HUES6 (cell line): Measurements from ENCODE around the gene C1orf141.
"Not testable (repeated sequence)": the region's sequence is repeated elsewhere in the genome, so short reads cannot be mapped to it uniquely, and the experiment has no call there.

Experiments
- H3K27ac ChIP-seq: 2 replicates; pipeline ENCODE4 v1.7.0; 2013; ENCODE audit warnings: low read depth, mild to moderate bottlenecking, low read length, inconsistent platforms
- H3K27me3 ChIP-seq: 2 replicates; pipeline ENCODE4 v1.6.1; 2013; ENCODE audit warnings: low read length; ENCODE audit not compliant: control insufficient read depth, insufficient read depth
- H3K36me3 ChIP-seq: 2 replicates; pipeline ENCODE4 v1.6.1; 2013; ENCODE audit warnings: low read length; ENCODE audit not compliant: control insufficient read depth, insufficient read depth
- H3K4me1 ChIP-seq: 2 replicates; pipeline ENCODE4 v1.6.1; 2013; ENCODE audit warnings: low read length; ENCODE audit not compliant: control insufficient read depth, insufficient read depth
- H3K4me3 ChIP-seq: 2 replicates; pipeline ENCODE4 v1.5.1; 2013; ENCODE audit warnings: low read depth, low read length
- H3K9ac ChIP-seq: one replicate; pipeline ENCODE4 v1.6.1; 2013; ENCODE audit warnings: mild to moderate bottlenecking, low read length
- H3K9me3 ChIP-seq: 2 replicates; pipeline ENCODE4 v1.6.1; 2013; ENCODE audit warnings: low read depth, low read length; ENCODE audit not compliant: control insufficient read depth, insufficient read depth

C1orf141 gene

DNA sequence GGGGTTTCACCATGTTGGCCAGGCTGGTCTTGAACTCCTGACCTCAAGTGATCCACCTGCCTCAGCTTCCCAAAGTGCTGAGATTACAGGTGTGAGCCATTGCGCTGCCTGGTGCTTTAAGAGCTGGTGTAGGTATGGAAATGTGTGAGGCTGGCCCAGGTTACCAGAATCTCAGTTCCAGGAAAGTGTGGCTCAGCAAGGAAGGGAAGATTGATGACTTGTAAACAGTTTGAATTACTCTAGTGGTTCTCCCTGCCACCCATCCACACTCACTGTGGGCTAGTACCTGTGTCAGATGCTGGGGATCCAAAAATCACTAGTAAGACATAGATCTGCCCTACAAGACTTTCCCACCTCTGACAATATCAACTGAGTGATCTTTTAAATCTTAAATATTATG, 46.3 kb downstream of the C1orf141 start:
- no peak overlapping the region for H3K9ac ChIP-seq
- H3K9me3 ChIP-seq: peaks cover 10% of the 10 kb centered on the region; the same call in 1 of the 2 replicates
- no peak overlapping the region for H3K4me3 ChIP-seq
- no peaks in the 10 kb centered on the region for H3K27me3 ChIP-seq
- no peaks in the 10 kb centered on the region for H3K4me1 ChIP-seq
- no peak overlapping the region for H3K27ac ChIP-seq
- H3K36me3 ChIP-seq: no peaks in the 10 kb centered on the region

DNA sequence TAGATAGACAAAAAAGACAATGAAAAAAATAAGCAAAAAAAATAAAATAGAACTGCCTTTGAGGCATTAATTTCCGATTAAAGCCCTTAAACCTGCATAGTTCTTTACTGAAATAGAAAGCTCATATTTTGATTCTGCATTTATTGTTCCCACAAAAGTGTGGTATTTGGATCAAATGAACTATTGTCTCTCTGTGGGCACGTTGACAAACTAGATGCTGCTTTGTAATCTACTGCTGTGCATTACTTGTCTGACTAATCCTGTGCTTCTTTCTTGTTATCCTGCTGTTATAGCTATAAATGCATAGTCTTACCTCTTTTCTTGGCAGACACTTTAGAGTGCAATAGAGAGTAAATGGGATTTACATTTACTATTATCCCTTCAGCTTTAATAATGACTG, 49.4 kb downstream of the C1orf141 start:
- Histone ChIP-seq H3K36me3 (no peaks in the 10 kb centered on the region), H3K9me3 (peaks cover 10% of the 10 kb centered on the region; the same call in 1 of the 2 replicates), H3K4me1 (no peaks in the 10 kb centered on the region), H3K9ac (no peak overlapping the region), H3K27me3 (no peaks in the 10 kb centered on the region), H3K27ac (no peak overlapping the region), H3K4me3 (no peak overlapping the region)

DNA sequence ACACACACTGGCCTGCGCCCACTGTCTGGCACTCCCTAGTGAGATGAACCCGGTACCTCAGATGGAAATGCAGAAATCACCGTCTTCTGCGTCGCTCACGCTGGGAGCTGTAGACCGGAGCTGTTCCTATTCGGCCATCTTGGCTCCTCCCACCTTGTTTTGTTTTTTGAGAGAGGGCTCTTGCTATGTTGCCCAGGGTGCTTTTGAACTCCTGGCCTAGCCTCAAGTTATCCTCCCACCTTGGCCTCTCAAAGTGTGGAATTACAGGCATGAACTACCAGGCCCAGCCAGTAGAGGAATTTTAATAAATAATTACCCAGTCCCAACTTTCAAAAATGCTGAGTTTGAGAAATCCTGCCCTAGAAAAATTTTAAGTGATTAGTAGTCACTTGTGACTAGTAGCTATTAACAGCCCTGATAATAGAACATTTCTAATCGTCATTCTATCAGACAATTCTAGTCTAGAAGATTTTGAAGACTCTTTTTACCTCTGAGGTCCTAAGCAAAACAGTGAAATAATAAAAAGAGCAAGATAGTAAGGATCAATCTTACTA, 49.9 kb downstream of the C1orf141 start:
- H3K4me3 ChIP-seq: no peak overlapping the region
- no peaks in the 10 kb centered on the region for H3K36me3 ChIP-seq
- 0 out of 2 replicates have a peak, but pooled peaks cover 5% of the 10 kb centered on the region for H3K9me3 ChIP-seq
- H3K27ac ChIP-seq: no peak overlapping the region
- H3K4me1 ChIP-seq: no peaks in the 10 kb centered on the region
- no peaks in the 10 kb centered on the region for H3K27me3 ChIP-seq
- no peak overlapping the region for H3K9ac ChIP-seq

DNA sequence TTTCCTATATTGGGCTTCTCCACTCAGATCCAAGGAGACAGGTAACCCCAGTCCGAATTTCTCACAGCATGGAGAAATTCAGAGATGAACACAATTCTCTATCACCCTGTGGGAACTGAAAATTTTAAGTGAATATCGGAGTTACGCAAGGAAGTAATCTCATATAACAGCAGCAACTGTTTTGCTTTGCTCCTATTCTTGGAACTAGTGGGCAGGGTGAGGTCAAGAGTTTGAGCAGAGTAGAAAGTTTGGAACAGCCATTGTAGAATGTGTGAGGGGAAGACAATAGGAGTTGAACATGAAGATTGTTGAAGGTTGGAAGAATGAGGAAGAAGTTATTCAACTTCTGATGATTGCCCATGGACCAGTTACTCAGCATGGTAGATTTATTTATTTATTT, 56.5 kb downstream of the C1orf141 start:
- Histone ChIP-seq H3K4me1 (no peaks in the 10 kb centered on the region), H3K9ac (no peak overlapping the region), H3K4me3 (no peak overlapping the region), H3K36me3 (no peaks in the 10 kb centered on the region), H3K27ac (no peak overlapping the region), H3K27me3 (no peaks in the 10 kb centered on the region), H3K9me3 (0 out of 2 replicates have a peak, but pooled peaks cover 3% of the 10 kb centered on the region)

DNA sequence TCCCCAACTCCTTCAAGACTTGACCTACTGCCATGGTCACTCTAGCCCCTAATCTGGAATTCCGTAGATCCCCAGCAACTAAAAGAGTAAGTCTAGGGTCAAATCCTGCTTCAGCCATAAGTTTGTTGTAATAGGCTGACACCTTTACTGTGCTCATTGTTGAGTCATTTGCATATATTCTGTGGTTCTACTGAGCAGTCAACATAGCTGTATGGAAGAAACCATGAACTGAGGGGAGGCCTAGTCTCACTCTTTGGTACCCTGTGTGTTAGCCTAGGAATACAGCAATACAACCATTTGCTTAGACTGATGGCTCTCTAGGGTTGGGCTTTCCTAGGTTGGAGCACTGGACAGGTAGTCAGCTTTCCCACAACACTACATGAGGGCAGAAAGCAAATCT, 57.2 kb downstream of the C1orf141 start:
- Histone ChIP-seq H3K27ac (no peak overlapping the region), H3K9me3 (0 out of 2 replicates have a peak, but pooled peaks cover 3% of the 10 kb centered on the region)

DNA sequence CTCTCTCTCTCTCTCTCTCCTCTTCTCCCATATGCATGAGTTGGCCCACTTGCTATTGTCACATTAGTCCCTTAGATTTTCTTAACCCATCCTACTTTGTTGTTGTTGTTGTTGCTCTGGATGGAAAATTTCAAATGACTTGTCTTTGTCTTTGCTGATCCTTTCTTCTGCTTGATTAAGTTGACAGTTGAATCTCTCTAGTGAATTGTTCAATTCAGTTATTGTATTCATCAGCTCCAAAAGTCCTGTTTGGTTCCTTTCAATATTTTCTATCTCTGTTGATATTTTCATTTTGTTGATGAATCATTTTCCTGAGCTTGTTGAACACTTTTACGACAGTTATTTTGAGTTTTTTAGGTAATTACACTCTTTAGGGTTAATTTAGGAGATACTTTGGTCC, 62.0 kb downstream of the C1orf141 start:
- Histone ChIP-seq H3K4me1 (no peaks in the 10 kb centered on the region), H3K9me3 (peaks cover 17% of the 10 kb centered on the region), H3K4me3 (no peak overlapping the region), H3K36me3 (no peaks in the 10 kb centered on the region), H3K27me3 (no peaks in the 10 kb centered on the region), H3K9ac (no peak overlapping the region), H3K27ac (no peak overlapping the region)

More for the DNA sequence above, 57.2 kb downstream of the C1orf141 start:
- H3K27me3 ChIP-seq: no peaks in the 10 kb centered on the region
- no peaks in the 10 kb centered on the region for H3K36me3 ChIP-seq
- no peak overlapping the region for H3K4me3 ChIP-seq
- H3K4me1 ChIP-seq: no peaks in the 10 kb centered on the region
- H3K9ac ChIP-seq: no peak overlapping the region

DNA sequence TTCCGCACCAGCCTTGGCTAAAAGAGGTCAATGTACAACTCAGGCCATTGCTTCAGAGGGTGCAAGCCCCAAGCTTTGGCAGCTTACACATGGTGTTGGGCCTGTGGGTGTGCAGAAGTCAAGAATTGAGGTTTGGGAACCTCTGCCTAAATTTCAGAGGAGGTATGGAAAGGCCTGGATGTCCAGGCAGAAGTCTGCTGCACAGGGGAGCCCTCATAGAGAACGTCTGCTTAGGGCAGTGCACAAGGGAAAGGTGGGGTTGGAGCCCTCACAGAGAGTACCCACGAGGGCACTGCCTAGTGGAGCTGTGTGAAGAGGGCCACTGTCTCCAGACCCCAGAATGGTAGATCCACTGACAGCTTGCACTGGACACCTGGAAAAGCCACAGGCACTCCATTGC, 67.1 kb downstream of the C1orf141 start:
- H3K9me3 ChIP-seq: peaks cover 26% of the 10 kb centered on the region
- not testable (repeated sequence) for H3K27me3 ChIP-seq, H3K9ac ChIP-seq, H3K4me1 ChIP-seq, H3K36me3 ChIP-seq, H3K4me3 ChIP-seq, H3K27ac ChIP-seq

DNA sequence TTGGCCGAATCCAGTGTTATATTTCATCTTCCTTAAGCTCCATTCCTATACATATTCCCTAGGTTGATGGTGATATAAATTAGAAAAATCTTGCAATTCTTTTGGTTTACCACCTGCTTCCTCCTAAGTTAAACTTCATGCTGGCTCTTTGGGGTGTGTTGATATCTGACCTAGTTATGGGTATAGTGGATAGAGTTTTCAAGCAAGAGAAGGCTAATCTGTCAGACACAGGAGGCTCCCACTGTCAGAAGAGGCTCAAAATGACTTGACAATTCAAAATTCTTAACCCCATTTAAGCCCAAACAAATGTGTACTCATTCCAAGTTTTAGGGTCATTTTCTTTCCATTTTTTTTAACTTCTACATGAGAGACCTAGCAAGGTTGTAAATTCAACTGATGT, 72.4 kb downstream of the C1orf141 start:
- H3K27ac ChIP-seq: no peak overlapping the region
- H3K27me3 ChIP-seq: no peaks in the 10 kb centered on the region
- no peaks in the 10 kb centered on the region for H3K4me1 ChIP-seq
- H3K4me3 ChIP-seq: no peak overlapping the region
- H3K36me3 ChIP-seq: no peaks in the 10 kb centered on the region
- H3K9me3 ChIP-seq: peaks cover 8% of the 10 kb centered on the region
- H3K9ac ChIP-seq: no peak overlapping the region

DNA sequence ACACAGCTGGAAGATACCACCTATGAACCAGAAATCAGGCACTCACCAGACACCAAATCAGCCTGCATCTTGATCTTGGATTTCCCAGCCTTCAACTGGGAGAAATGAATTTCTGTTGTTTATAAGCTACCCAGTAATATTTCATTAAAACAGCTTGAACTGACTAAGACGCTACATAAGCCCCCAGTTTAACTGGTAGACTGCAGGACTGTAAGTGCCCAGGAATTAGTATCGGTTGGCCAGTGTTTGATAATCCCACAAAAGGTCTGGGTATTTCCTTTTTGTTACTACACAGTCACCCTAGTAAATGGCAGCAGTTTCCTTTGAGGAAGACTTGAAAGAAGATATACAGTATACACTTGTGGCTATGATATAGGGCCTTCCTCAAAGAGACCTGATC, 73.5 kb downstream of the C1orf141 start:
- Histone ChIP-seq H3K4me3 (no peak overlapping the region), H3K36me3 (no peaks in the 10 kb centered on the region), H3K9me3 (no peaks in the 10 kb centered on the region), H3K27me3 (no peaks in the 10 kb centered on the region), H3K4me1 (no peaks in the 10 kb centered on the region), H3K27ac (no peak overlapping the region), H3K9ac (no peak overlapping the region)

DNA sequence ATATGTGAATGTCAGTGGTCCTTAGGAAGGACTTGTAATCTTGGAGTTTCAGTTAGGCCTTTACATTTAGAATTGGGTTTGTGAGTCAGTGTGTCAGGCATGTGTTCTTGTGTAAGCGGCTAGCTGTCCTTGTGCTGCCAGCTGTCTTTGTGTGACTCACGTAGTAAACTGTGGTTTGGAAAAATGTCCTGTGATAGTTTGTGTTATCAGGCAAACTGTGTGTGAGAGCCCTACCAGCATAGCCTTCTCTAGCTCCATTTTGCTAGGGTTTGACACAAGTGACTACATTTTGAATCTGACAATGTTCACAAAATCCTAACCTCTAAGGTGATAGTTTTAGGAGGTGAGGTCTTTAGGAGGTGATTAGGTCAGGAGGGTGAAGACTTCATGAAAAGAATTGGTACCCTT, 74.0 kb downstream of the C1orf141 start:
- Histone ChIP-seq H3K9me3 (no peaks in the 10 kb centered on the region), H3K9ac (no peak overlapping the region), H3K4me3 (no peak overlapping the region), H3K4me1 (no peaks in the 10 kb centered on the region), H3K27ac (no peak overlapping the region), H3K36me3 (no peaks in the 10 kb centered on the region), H3K27me3 (no peaks in the 10 kb centered on the region)

DNA sequence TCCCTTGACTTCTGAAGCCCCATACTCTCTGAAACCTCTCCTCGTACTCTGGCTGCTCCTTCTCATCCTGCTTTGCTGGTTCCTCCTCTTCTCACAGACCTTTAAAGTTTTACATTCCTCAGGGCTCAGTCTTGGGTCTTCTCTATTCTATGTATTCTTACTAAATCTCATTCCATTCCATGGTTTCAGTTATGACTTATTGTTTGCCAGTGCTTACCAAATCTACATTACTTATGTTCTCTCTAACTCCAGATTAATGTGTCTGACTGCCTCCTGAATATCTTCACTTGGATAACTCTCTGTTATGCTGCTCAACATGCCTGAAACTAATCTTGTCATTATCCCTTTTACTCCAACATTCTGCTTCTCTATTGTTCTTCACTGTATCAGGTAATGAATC, 75.4 kb downstream of the C1orf141 start:
- 0 out of 2 replicates have a peak, but pooled peaks cover 5% of the 10 kb centered on the region for H3K4me1 ChIP-seq
- H3K27ac ChIP-seq: no peak overlapping the region
- no peaks in the 10 kb centered on the region for H3K36me3 ChIP-seq
- H3K9ac ChIP-seq: no peak overlapping the region
- H3K4me3 ChIP-seq: no peak overlapping the region
- no peaks in the 10 kb centered on the region for H3K27me3 ChIP-seq
- no peaks in the 10 kb centered on the region for H3K9me3 ChIP-seq

DNA sequence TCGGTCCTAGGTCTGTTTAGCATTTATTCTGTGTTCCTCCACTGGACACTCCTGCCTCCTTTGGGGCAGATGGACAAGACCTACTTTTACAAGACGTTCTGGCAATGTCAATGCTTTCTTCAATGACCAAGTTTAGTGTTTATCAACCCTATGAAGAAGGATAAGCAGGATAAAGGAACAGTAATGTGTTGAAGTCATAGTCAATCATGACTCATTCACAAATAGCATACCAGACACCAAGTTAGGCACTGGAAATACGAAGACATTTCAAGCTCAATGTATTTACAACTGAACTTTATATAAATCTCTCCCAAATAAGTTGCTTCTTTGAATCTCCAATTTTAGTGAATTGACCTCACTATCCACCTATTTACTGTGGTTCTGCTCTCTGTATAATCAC, 76.0 kb downstream of the C1orf141 start:
- no peak overlapping the region for H3K4me3 ChIP-seq
- no peaks in the 10 kb centered on the region for H3K27me3 ChIP-seq
- 0 out of 2 replicates have a peak, but pooled peaks cover 5% of the 10 kb centered on the region for H3K4me1 ChIP-seq
- H3K9me3 ChIP-seq: no peaks in the 10 kb centered on the region
- H3K36me3 ChIP-seq: no peaks in the 10 kb centered on the region
- H3K27ac ChIP-seq: no peak overlapping the region
- no peak overlapping the region for H3K9ac ChIP-seq
